ENCODE results near the gene WWC1.
"Not testable (repeated sequence)": the region's sequence is repeated elsewhere in the genome, so short reads cannot be mapped to it uniquely, and the experiment has no call there.

WWC1 gene

DNA sequence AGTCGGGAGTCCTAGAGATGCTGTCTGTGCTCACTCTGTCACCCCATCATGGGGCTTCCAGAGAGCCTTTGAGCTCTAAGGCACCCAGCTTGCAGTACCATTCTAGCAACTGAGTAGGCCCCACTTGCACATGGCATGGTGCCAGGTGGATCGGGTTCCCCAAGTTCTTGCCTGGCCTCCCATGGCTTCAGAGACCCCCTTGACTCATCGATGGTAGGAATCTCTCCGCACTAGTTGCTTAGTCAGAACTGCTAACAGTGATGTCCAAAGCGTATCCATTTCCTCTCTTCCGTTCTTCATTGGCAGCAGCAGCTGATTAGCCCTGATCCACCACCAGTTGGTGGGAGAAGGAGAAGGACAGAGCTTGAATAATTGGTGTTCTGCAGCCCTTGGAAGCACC, 124.5 kb downstream of the WWC1 start:
- DNase-seq = no peak

GRCh38 chr5:168417731-168418429, 126.4 kb downstream of the WWC1 start:
- DNase-seq = no peak

GRCh38 chr5:168420461-168420860, 129.0 kb downstream of the WWC1 start:
- no peak for DNase-seq

GRCh38 chr5:168422431-168422830, 131.0 kb downstream of the WWC1 start:
- no peak for DNase-seq

- no peak for DNase-seq
Observed at GRCh38 chr5:168423478-168423877, 132.0 kb downstream of the WWC1 start.

- DNase-seq = no peak
Observed at GRCh38 chr5:168423971-168424370, 132.5 kb downstream of the WWC1 start.

DNA sequence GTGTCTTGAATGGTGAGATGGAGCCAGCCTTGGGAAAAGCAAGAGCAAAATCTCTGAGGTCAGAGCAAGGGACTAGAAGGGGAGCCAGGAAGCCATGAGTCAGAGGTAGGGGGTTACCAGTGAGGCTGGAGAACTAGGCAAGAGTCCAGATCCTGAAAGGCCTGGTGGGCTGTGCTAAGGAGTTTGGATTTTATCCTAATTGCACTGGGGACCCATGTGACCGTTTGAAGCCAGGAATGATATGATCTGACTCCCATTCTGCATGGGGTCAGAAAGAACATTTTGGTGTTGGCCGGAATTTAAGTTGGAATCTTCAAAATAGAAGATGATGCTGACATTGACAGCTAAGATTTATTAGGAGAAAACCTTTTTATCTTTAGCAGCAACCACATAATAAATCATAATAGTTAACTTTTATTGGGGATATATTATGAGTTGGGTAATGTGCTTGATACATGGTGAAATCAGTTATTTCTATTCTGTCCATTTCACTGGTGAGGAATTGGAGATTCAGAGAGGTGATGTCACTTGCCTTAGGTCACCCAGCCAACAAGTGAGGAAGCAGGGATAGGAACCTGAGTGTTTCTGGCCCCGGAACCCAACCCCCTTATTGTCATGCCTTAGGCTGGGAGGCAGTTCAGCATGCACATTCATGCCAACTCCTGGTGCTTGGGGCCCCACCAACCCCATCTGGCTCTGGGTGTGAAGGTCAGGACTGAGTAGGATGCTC, 133.3 kb downstream of the WWC1 start:
- DNase-seq = no peak

DNA sequence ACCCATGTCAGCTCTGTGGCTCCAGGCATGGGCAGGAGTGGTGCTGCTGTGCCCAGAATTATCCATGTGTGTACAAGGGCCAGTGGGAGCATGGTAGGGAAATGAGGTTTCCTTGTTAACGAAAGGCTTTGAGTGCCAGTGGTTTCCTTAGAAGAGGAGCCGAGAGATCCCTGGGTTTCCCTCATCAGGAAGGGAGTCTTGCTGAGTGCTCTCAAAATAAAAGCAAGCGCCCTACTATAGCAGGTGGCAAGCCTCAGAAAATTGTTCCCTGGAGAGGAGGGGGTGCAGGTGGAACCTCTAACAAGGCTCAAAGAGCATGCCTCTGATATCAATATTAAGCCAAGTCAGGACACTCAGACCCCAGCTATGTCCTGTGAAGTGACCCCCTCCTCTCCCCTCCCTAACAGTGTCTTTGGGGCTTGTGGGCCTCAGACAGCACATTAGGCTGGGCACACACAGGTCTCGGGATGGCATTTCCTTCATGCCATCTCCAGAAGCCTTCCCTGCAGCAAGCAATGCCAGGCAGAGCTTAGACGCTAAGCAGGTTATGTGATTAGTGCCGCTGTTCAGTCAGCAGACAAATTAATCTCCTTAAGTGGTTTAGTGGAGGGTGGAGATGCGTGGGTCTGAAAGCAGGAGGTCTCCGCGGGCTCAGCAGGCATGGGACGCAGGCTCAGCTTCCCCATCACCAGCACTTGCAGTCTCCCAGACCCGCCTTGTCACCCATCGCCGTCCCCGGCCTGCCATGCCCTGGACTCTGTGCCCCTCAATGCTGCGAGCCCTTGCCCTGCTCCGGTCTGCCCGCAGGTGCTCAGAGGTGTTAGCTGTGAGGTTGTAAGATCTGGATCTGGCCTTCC, 134.8 kb downstream of the WWC1 start:
- no peak for DNase-seq

GRCh38 chr5:168426864-168427172, 135.4 kb downstream of the WWC1 start:
- no peak for DNase-seq

DNA sequence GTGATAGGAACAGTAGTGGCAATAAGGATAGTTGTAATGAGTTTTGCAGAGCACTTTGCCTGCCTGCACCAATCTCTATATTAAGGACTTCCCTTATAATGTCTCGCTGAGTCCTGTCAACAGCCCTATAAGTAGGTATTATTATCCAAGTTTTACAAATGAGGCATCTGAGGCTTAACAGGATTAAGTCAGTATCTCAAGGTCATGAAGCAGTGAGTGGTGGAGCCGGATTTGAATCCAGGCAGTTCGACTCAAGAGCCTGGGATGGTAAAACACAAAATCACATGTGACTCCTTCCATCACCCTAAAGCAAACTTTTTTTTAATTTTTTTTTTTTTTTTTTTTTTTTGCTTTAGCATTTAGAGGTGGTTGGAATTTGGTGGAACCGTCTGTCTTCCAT, 135.8 kb downstream of the WWC1 start:
- no peak for DNase-seq

- DNase-seq = no peak
Observed at GRCh38 chr5:168428552-168428951, 137.1 kb downstream of the WWC1 start.

DNA sequence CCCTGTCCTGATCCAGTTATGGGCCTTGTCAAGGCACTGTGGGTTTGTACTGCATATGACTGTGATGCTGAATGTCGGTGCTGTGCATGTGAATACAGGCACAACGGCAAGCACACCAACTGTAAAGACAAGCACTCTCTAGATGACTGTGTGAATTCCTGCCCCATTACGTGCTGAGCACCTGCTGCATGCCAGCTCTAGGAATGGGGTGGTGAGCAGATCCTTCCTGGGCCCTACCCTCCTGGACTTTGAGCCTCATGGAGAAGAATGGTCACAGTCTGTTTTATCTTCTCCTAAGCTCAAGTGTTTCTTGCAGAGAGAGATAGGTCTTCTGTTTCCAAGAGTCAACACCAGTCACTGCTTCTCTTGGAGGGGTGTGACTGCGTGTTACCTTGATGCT, 138.9 kb downstream of the WWC1 start:
- no peak for DNase-seq

DNA sequence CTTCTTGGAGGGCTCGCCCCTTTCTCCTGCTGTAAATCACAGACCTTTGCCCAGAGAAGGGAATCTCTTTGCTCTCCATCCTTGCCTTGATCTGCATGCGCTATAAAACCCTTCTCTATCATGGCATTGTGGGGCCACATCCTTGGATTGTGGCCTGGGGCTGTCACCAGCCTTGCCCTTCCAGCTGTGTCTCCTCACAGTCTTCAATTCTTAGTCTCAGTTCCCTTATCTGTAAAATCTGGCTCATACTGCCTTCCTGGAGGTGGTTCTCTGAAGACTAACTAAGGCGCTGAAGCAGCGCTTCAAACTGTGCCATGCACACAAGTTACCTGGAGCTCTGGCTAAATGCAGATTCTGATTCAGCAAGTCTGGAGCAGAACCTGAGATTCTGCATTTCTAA, 141.5 kb downstream of the WWC1 start:
- DNase-seq = no peak

GRCh38 chr5:168434001-168434400, 142.6 kb downstream of the WWC1 start:
- no peak for DNase-seq

- DNase-seq = no peak
Observed at GRCh38 chr5:168434746-168435321, 143.4 kb downstream of the WWC1 start.

DNA sequence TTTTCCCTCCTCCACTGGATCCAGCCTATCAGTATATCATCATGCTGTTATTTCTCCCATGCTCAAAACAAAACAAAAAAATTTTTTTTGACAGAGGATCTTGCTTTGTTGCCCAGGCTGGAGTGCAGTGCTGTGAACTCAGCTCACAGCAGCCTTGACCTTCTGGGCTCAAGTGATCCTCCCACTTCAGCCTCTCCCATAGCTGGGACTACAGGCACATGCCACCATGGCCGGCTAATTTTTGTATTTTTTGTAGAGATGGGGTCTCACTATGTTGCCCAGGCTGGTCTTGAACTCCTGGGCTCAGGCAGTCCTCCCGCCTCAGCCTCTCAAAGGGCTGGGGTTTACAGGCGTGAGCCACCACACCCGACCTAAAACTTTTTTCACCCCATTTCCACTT, 143.9 kb downstream of the WWC1 start:
- DNase-seq = not testable (repeated sequence)

GRCh38 chr5:168438349-168438748, 146.9 kb downstream of the WWC1 start:
- no peak for DNase-seq

DNA sequence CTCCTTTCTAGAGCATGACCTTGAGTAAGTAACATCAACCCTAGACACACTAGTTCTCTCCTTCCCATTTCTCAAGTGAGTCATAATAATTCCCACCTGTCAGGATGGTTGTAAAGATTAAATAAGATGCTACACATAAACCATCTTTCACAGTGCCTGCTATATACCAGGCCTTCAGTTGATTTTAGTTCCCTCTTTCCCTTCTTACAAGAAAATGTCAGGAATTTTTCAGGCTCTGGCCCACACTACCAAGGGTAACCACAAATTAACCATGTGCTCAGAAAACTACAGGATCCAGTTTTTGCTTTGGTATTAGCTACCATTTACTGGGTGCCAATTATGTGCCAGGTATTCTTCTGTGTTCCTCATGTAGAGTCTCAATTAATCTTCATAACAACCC, 152.1 kb downstream of the WWC1 start:
- DNase-seq = no peak

DNA sequence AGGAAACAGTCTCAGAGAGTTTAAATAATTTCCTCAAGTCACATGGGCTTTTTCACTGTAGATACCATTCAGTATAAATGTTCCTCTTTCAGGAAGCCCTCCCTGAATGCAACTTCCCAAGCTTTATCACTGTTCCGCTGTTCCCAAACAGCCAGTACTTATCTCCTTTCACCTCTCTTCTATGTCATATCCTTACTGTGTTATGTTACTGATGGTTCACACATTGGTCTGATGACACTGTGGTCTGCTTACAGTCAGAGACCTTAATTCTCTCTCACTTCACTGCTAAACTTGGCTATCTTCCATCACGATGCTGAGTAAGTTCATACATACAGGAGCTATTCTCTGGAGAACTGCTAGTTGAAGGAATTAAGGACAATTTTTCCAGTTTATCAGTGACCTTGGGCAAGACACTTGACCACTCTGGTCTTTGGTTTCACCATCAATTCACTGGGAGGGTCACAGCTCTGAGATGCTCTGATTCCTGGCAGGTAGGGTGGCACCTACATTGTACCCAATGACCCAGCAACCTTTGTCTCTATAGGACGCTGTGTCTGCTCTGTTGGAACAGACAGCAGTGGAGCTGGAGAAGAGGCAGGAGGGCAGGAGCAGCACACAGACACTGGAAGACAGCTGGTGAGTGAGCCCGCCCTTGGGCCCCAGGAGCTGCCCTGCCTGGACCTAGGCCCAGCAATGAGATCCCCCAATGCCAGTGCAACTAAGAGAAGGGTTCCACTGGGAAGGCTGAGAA, 152.7 kb downstream of the WWC1 start:
- no peak for DNase-seq

DNA sequence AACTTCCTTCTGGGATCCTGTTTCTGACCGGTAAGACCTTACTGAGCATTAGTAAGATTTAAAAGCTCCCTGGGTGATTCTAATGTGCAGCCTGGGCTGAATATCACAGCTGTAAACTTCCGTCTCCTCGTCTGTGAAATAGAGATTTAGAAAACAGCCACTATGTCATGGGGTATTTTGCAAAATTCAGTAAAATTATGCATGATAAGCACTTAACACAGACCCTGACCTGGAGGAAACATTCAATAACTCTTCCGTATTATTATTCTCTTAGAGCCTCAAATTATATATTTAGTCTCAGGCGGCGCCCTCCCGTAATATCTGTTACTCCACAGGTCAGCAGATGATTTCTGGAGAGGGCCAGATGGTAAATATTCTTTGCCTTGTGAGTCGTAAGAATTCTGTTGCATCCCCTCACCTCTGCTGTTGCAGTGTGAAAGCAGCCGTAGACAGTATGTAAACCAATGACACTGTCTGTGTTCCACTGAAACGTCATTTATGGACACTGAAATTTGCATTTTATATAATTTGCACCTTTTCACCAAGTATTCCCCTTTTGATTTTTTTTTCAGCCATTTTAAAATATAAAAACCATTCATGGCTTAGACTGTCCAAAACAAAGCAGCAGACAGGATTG, 155.7 kb downstream of the WWC1 start:
- no peak for DNase-seq

GRCh38 chr5:168447808-168448207, 156.4 kb downstream of the WWC1 start:
- DNase-seq = no peak

- DNase-seq = no peak
Observed at GRCh38 chr5:168449166-168449565, 157.7 kb downstream of the WWC1 start.
